ENCODE data around the gene THEM5.

DNA sequence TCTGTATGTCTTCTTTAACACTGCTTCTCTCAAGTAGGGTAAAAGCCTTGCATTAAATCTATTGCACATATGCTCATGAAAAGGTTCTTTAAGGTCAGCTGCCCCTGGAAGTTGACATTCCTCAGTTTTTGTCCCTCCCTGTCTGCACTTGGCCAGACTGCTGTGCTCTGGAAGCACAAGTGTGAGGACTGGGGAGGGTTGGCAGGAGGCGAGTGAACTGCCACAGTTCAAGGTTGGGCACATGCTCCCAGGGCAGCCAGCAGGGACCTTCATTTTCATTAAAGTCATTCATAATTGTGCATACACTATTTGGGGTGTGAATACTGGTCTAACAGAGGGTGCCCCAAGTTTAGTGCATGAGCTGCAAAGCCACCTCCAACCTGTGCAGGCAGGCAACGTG is 10.9 kb upstream of the THEM5 start:
- TF ChIP-seq CTCF (IDR thresholded peaks at IDR 0.05) (no peak), POLR2A (IDR thresholded peaks at IDR 0.05) (no peak)
